Colonic mucosa (tissue), 4 donors: ENCODE data around the gene F10. TPM values are rescaled to one million over a fixed set of nuclear protein-coding genes. Genes with fewer than 3 reads are reported as not detected.
A peak's percentile ranks its signal among the peaks of the same experiment; 100 is the strongest.
"Not testable (repeated sequence)": the region's sequence is repeated elsewhere in the genome, so short reads cannot be mapped to it uniquely, and the experiment has no call there.

Source experiments
- DNase-seq: peaks from one replicate; pipeline ENCODE4 v3.0.0-alpha.2; 2020
- H3K27ac ChIP-seq: fragments of 200-600 bp; one replicate; pipeline ENCODE4 v1.8.0; 2021
- H3K27me3 ChIP-seq: fragments of 200-600 bp; one replicate; pipeline ENCODE4 v1.8.0; 2021
- H3K36me3 ChIP-seq: fragments of 200-600 bp; one replicate; pipeline ENCODE4 v1.8.0; 2021
- H3K4me1 ChIP-seq: fragments of 200-600 bp; one replicate; pipeline ENCODE4 v1.8.0; 2021; ENCODE audit warnings: mild to moderate bottlenecking
- H3K4me3 ChIP-seq: fragments of 200-600 bp; one replicate; pipeline ENCODE4 v1.8.0; 2021
- H3K9ac ChIP-seq, 2 donors: one replicate each; pipeline ENCODE4 v1.7.0; 2013; ENCODE audit warnings: control low read depth in 2 of 2, low read depth in 2 of 2, low read length in 2 of 2
- H3K9me3 ChIP-seq: fragments of 200-600 bp; one replicate; pipeline ENCODE4 v1.8.0; 2021
- intact Hi-C: fragments of 100-400 bp; cut with DNase I; formaldehyde crosslinking; loops from one replicate; pipeline ENCODE4 v1.14.1; 2022
- total RNA-seq, 2 donors: library from RNA; stranded (reverse); fragmentation: NEBNext Ultra II Directional in 1 of 2; extraction: Animal tissue kit (Norgen Biotek cat#: 25700) in 1 of 2; gene quantifications; one replicate each; pipeline ENCODE4 v1.2.1, GENCODE V29; 2021
- TF ChIP-seq, protein P1 (sequence below): fragments of 200-600 bp; IDR thresholded peaks from one replicate; pipeline ENCODE4 v1.8.0; 2022; ENCODE audit warnings: antibody characterized with exemption, mild to moderate bottlenecking
- donor health status: healthy.
- donor health status: DM: no; HTN: no; CAD: no.
- donor health status: DM: no; HTN: no; CAD: no.

F10 gene
- total RNA-seq, 2 donors from 2014 or later = 1.5 to 4.1 TPM

DNA sequence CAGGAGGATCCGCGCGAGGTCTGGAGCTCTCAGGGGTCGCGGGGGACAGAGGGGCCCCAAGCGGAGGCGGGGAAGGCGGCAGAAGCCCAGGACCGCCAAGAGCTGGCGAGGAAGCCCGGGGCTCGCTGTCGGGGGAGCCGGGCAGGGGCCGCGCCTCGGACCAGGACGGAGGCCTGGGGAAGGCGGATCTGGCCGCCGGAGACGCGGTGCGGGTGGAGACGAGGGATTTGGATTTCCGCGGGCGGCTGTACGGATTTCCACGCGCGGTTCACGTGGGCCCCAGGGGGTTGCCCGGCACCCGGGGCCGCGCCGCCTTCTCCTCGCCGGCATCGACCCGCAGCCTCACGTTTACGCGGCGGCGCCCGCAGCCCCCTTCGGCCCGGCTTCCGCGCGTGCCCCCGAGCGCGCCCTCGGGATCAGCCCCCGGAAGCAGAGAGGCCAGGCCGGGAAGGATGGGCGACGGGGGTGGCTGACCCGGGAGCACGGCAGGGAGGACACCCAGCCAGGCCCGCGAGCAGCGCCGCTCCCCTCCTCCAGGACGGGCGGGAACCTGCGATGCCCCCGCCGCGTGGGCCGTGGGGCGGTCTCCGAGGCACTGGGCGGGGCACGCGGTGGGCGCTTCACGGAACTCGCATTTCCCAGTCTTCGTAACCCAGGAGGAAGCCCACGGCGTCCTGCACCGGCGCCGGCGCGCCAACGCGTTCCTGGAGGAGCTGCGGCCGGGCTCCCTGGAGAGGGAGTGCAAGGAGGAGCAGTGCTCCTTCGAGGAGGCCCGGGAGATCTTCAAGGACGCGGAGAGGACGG, 12.3 kb upstream of the F10 start:
- no peaks in the 10 kb centered on the region for H3K36me3 ChIP-seq
- no peak overlapping the region for H3K27ac ChIP-seq
- peak overlapping the region in 1 of 2 donors; percentile 43 for H3K9ac ChIP-seq
- H3K9me3 ChIP-seq = no peaks in the 10 kb centered on the region
- peaks cover 18% of the 10 kb centered on the region for H3K27me3 ChIP-seq
- H3K4me3 ChIP-seq = peak overlapping the region; percentile 35
- TF ChIP-seq, protein P1, sequence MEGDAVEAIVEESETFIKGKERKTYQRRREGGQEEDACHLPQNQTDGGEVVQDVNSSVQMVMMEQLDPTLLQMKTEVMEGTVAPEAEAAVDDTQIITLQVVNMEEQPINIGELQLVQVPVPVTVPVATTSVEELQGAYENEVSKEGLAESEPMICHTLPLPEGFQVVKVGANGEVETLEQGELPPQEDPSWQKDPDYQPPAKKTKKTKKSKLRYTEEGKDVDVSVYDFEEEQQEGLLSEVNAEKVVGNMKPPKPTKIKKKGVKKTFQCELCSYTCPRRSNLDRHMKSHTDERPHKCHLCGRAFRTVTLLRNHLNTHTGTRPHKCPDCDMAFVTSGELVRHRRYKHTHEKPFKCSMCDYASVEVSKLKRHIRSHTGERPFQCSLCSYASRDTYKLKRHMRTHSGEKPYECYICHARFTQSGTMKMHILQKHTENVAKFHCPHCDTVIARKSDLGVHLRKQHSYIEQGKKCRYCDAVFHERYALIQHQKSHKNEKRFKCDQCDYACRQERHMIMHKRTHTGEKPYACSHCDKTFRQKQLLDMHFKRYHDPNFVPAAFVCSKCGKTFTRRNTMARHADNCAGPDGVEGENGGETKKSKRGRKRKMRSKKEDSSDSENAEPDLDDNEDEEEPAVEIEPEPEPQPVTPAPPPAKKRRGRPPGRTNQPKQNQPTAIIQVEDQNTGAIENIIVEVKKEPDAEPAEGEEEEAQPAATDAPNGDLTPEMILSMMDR = no peak
- intact Hi-C loops = no loop called here
- H3K4me1 ChIP-seq = no peaks in the 10 kb centered on the region
- DNase-seq = no peak

DNA sequence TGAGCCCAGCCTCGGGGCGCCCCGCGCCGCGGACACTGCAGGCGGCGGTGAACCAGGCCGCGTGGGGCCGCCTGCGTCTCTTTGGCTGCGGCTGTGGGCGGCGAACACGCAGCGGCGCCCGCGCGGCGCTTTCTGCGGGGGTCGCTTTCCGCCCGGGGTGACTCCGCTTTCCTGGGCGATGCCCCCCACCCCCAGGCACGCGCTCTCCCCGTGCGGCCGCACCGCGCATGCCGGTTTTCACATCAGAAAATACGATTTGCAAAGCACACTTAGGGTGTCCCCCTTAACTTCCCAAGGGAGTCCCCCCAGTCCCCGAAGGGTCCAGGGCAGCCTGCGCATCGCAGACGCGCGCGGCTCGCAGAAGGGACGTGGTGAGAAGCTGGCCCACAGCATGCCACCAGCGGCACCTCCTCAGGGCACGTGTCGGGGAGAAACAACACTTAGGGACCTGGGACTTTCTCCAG, 11.7 kb upstream of the F10 start:
- TF ChIP-seq, protein P1 = no peak
- H3K36me3 ChIP-seq = no peaks in the 10 kb centered on the region
- H3K27me3 ChIP-seq = peaks cover 18% of the 10 kb centered on the region
- H3K4me3 ChIP-seq = peak overlapping the region; percentile 35
- intact Hi-C loops = no loop called here
- no peaks in the 10 kb centered on the region for H3K4me1 ChIP-seq
- peak overlapping the region in 1 of 2 donors; percentile 43 for H3K9ac ChIP-seq
- H3K27ac ChIP-seq = no peak overlapping the region
- no peaks in the 10 kb centered on the region for H3K9me3 ChIP-seq
- no peak for DNase-seq

DNA sequence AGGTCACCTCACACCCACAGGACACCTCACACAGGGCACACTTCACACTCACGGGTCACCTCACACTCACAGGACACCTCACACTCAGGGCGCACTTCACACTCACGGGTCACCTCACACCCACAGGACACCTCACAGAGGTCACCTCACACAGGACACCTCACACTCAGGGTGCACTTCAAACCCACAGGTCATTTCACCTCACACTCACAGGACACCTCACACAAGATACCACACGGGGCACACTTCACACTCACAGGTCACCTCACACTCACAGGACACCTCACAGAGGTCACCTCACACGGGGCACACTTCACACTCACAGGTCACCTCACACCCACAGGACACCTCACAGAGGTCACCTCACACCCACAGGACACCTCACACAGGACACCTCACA, 10.8 kb upstream of the F10 start:
- DNase-seq, H3K9ac ChIP-seq, intact Hi-C loops, H3K9me3 ChIP-seq, H3K36me3 ChIP-seq, H3K4me3 ChIP-seq, H3K4me1 ChIP-seq, H3K27ac ChIP-seq: not testable (repeated sequence)
- H3K27me3 ChIP-seq = peaks cover 18% of the 10 kb centered on the region

DNA sequence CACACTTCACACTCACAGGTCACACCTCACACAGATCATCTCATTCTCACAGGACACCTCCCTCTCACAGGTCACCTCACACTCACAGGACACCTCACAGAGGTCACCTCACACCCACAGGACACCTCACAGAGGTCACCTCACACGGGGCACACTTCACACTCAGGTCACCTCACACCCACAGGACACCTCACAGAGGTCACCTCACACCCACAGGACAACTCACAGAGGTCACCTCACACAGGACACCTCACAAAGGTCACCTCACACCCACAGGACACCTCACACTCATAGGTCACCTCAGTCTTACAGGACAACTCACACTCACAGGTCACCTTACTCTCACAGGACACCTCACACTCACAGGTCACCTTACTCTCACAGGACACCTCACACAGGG, 10.1 kb upstream of the F10 start:
- intact Hi-C loops, H3K27ac ChIP-seq, H3K9me3 ChIP-seq, DNase-seq, H3K4me3 ChIP-seq, H3K36me3 ChIP-seq, H3K9ac ChIP-seq, H3K4me1 ChIP-seq: not testable (repeated sequence)
- peaks cover 18% of the 10 kb centered on the region for H3K27me3 ChIP-seq

DNA sequence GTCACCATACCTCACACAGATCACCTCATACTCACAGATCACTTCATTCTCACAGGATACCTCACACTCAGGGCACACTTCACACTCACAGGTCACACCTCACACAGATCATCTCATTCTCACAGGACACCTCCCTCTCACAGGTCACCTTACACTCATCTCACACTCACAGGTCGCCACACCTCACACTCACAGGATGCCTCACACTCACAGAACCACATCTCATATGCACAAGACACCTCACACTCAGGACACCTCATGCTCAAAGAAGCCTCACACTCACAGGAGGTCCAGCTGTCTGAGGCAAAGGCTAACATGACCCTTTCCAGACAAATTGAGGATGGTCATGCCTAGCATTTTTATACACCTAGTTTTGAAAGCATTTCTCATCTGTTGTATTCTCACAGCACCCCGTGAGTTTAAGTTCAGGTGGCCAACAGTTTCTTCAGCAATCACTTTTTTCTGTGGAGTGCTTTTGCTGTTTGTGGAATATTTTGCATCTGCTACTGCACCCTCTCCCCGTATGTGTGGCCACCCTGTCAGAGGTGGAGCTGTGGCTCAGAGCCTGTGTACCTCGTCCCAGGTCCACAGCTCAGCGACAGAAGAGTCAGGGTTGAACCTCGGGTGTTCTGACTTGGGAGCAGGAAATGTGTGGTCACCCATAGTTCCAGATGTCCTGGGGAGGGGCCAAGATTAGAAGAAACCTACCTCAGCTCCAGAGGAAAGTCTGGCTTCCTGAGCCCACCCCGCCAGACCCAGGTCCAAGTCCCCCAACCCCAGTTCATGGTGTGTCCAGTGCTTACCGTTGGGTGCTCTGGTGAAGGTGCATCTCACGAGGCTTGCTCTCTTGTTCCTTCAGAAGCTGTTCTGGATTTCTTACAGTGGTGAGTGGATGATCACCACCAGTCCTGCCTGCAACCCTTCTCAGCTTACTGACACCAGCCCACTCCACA, 9.4 kb upstream of the F10 start:
- no peak overlapping the region for H3K9ac ChIP-seq
- DNase-seq = no peak

DNA sequence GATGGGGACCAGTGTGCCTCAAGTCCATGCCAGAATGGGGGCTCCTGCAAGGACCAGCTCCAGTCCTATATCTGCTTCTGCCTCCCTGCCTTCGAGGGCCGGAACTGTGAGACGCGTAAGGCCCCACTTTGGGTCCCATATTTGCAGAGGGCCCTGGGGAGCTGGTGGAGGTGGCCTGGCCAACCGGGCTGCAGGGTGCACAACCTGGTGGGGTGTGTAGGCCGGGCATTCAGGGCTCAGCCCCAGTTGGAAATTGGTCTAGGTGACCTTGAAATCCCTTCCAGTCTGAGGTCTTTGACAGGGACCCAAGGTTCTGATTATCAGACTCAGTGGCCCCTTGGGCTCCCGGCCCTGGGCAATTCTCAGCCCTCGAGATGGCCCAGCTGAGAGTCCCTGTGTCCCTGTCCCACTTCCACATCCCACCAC, 8.7 kb upstream of the F10 start:
- DNase-seq = no peak
- H3K27me3 ChIP-seq = peaks cover 18% of the 10 kb centered on the region
- H3K27ac ChIP-seq = no peak overlapping the region
- H3K4me3 ChIP-seq = no peak overlapping the region
- H3K36me3 ChIP-seq = no peaks in the 10 kb centered on the region
- intact Hi-C loops = no loop called here
- H3K4me1 ChIP-seq = no peaks in the 10 kb centered on the region
- H3K9ac ChIP-seq = no peak overlapping the region
- no peaks in the 10 kb centered on the region for H3K9me3 ChIP-seq
- TF ChIP-seq, protein P1 = no peak

More for the DNA sequence above, 9.4 kb upstream of the F10 start:
- Histone ChIP-seq H3K4me1 (no peaks in the 10 kb centered on the region), H3K27me3 (peaks cover 18% of the 10 kb centered on the region), H3K9me3 (no peaks in the 10 kb centered on the region), H3K4me3 (no peak overlapping the region), H3K27ac (no peak overlapping the region), H3K36me3 (no peaks in the 10 kb centered on the region)
- intact Hi-C loops = no loop called here
- TF ChIP-seq, protein P1 = no peak
